ENCODE results near the gene TRIB2.

DNA sequence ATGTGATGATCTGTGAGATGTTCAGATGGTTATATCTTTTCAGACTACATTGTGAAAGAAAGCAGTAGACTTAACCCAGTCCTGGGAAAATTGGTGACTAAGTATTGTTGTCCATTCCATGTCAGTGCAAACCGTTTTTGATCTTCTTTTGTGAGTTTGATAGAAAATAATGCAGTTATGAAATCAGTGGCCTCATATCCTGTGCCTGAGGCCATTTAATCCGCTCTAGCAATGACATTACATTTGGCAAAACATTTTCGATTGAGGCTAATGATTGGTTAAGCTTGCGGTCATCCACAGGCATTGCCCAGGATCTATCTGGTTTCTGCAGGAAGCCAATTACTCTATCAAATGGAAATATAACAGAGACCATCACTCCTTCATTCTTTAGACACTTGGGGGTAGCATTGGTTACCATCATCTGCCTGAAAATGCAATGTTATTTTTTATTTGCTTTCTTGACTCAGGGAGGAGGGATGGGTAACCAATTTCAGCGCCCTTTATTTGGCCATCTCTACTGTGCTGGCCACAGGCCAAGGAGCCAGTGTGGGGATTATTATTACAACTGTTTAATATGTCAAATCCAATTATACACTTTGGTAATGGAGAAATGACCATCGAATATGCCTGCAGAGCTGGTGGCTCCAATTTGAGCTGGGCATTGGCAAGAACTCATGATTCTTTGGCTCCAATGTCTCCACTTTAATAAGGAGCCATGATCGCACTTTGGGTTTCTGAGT lies 33.6 kb downstream of the TRIB2 start:
- TF ChIP-seq CTCF (IDR thresholded peaks at IDR 0.05) = no peak
- no peak for TF ChIP-seq FOSL2 (IDR thresholded peaks at IDR 0.05; ENCODE audit: borderline replicate concordance, low read depth)
- TF ChIP-seq JUND (IDR thresholded peaks at IDR 0.05) = no peak
- TF ChIP-seq EP300 (IDR thresholded peaks at IDR 0.05; ENCODE audit: borderline replicate concordance in 1 of 2, low read depth in 1 of 2, low read length in 1 of 2) = no peak
